H1 (cell line): Measurements from ENCODE around the gene ZNRF3. TPM values are rescaled to one million over a fixed set of nuclear protein-coding genes. Genes with fewer than 3 reads are reported as not detected.

ENCODE experiments used
- CTCF ChIA-PET: fragments of 300-600 bp; sonication (Branson Sonifier 250); formaldehyde crosslinking; loops from one replicate; lab custom pipeline; 2021; ENCODE audit not compliant: partially characterized antibody; lab: Charles Lee
- POLR2A ChIA-PET: fragments of 300-600 bp; sonication (Branson Sonifier 250); formaldehyde crosslinking; loops from one replicate; lab custom pipeline; 2021; ENCODE audit warnings: inconsistent platforms; ENCODE audit not compliant: partially characterized antibody; lab: Charles Lee
- DNase-seq, 2 experiments: peaks; one replicate each; pipeline versions ENCODE4 v3.0.0 to v3.0.0-alpha.2; 2010 to 2022; ENCODE audit warnings: low spot score in 2 of 2, low read depth in 1 of 2, mixed read lengths in 1 of 2
- FAIRE-seq: peaks from 2 replicates; lab custom pipeline; 2011; peaks lifted over from hg19 to GRCh38; lab: Jason Lieb, UNC
- H2AFZ ChIP-seq: 2 replicates; pipeline ENCODE4 v1.8.1; 2012; ENCODE audit warnings: low read length, inconsistent platforms
- H2AK5ac ChIP-seq: 2 replicates; pipeline ENCODE4 v1.6.1; 2013; ENCODE audit warnings: low read depth, low read length
- H2BK120ac ChIP-seq: replicated peaks from 2 replicates; pipeline ENCODE3; 2013; ENCODE audit warnings: low read depth, low read length, inconsistent platforms
- H2BK12ac ChIP-seq: 2 replicates; pipeline ENCODE4 v1.6.1; 2013; ENCODE audit warnings: low read depth, low read length
- H2BK15ac ChIP-seq: 2 replicates; pipeline ENCODE4 v1.6.1; 2013; ENCODE audit warnings: low read length
- H2BK20ac ChIP-seq: 2 replicates; pipeline ENCODE4 v1.6.1; 2013; ENCODE audit warnings: low read length
- H2BK5ac ChIP-seq: 2 replicates; pipeline ENCODE4 v1.6.1; 2013; ENCODE audit warnings: low read depth, low read length
- H3K14ac ChIP-seq: 2 replicates; pipeline ENCODE4 v1.6.1; 2013; ENCODE audit warnings: inconsistent platforms; ENCODE audit not compliant: insufficient read length
- H3K18ac ChIP-seq: 2 replicates; pipeline ENCODE4 v1.6.1; 2013; ENCODE audit warnings: low read length; ENCODE audit errors: extremely low read depth
- H3K23ac ChIP-seq: 2 replicates; pipeline ENCODE4 v1.6.1; 2013; ENCODE audit warnings: inconsistent platforms; ENCODE audit not compliant: insufficient read length
- H3K23me2 ChIP-seq: 2 replicates; pipeline ENCODE4 v1.6.1; 2013; ENCODE audit warnings: low read depth, low read length
- H3K27ac ChIP-seq: 2 replicates; pipeline ENCODE4 v1.6.1; 2011; ENCODE audit warnings: low read depth, low read length, inconsistent platforms
- H3K27me3 ChIP-seq, 4 experiments: replicated peaks in 1 of 4; 1 replicate in 1 of 4; 2 replicates in 3 of 4; pipeline versions ENCODE4 v1.6.1 to v1.8.1; 2011 to 2013; ENCODE audit warnings: low read length in 3 of 4, mild to moderate bottlenecking in 3 of 4, inconsistent platforms in 2 of 4, mixed read lengths in 2 of 4, moderate library complexity in 1 of 4; ENCODE audit not compliant: control insufficient read depth in 3 of 4, insufficient read depth in 3 of 4; ENCODE audit errors: extremely low read depth in 1 of 4
- H3K36me3 ChIP-seq, 4 experiments: 2 replicates each; pipeline versions ENCODE4 v1.6.1 to v1.8.1; 2011 to 2013; ENCODE audit warnings: mild to moderate bottlenecking in 4 of 4, low read length in 3 of 4, moderate library complexity in 2 of 4, control low read depth in 1 of 4, inconsistent platforms in 1 of 4; ENCODE audit not compliant: insufficient read depth in 4 of 4, control insufficient read depth in 2 of 4
- H3K4ac ChIP-seq: replicated peaks from 2 replicates; pipeline ENCODE3; 2013; ENCODE audit warnings: low read length, low read depth, mixed read lengths, inconsistent platforms; ENCODE audit not compliant: insufficient read length
- H3K4me1 ChIP-seq, 4 experiments: replicated peaks in 1 of 4; 1 replicate in 1 of 4; 2 replicates in 3 of 4; pipeline versions ENCODE4 v1.6.1 to v1.8.1; 2011 to 2013; ENCODE audit warnings: low read length in 3 of 4, inconsistent platforms in 2 of 4, mixed read lengths in 1 of 4; ENCODE audit not compliant: insufficient read depth in 4 of 4, control insufficient read depth in 3 of 4
- H3K4me2 ChIP-seq, 2 experiments: 2 replicates each; pipeline versions ENCODE4 v1.6.1 to v1.8.1; 2011 to 2013; ENCODE audit warnings: low read depth in 2 of 2, low read length in 2 of 2, control low read depth in 1 of 2, inconsistent platforms in 1 of 2, mild to moderate bottlenecking in 1 of 2; ENCODE audit not compliant: insufficient read depth in 1 of 2
- H3K4me3 ChIP-seq, 4 experiments: fragments of 200-600, 300-600 bp in 1 of 4; sonication (generic), shearing (Covaris generic), sonication (Bioruptor Twin) in 1 of 4; 2 replicates each; pipeline versions ENCODE4 v1.5.1 to v1.8.1; 2011 to 2016; ENCODE audit warnings: low read length in 4 of 4, low read depth in 3 of 4, control low read depth in 2 of 4, inconsistent platforms in 2 of 4, mild to moderate bottlenecking in 2 of 4, mixed read lengths in 1 of 4, moderate library complexity in 1 of 4; ENCODE audit not compliant: insufficient read depth in 2 of 4; ENCODE audit errors: extremely low read depth in 1 of 4
- H3K56ac ChIP-seq: replicated peaks from 2 replicates; pipeline ENCODE3; 2013; ENCODE audit warnings: low read depth, mild to moderate bottlenecking, mixed read lengths, low read length, inconsistent platforms; ENCODE audit not compliant: insufficient read length
- H3K79me1 ChIP-seq: 2 replicates; pipeline ENCODE4 v1.6.1; 2013; ENCODE audit warnings: low read depth, low read length, control low read depth
- H3K79me2 ChIP-seq, 2 experiments: 2 replicates each; pipeline versions ENCODE4 v1.6.1 to v1.8.1; 2012 to 2013; ENCODE audit warnings: low read length in 2 of 2, mild to moderate bottlenecking in 2 of 2, inconsistent platforms in 1 of 2; ENCODE audit not compliant: insufficient read depth in 2 of 2, control insufficient read depth in 1 of 2
- H3K9ac ChIP-seq, 4 experiments: replicated peaks in 1 of 4; 1 replicate in 1 of 4; 2 replicates in 3 of 4; pipeline versions ENCODE4 v1.6.1 to v1.8.1; 2011 to 2013; ENCODE audit warnings: low read depth in 3 of 4, low read length in 3 of 4, control low read depth in 2 of 4, mild to moderate bottlenecking in 2 of 4, moderate library complexity in 2 of 4, inconsistent platforms in 1 of 4; ENCODE audit errors: extremely low read depth in 1 of 4
- H3K9me3 ChIP-seq, 2 experiments: 2 replicates each; pipeline versions ENCODE4 v1.6.1 to v1.8.1; 2012 to 2013; ENCODE audit warnings: mild to moderate bottlenecking in 2 of 2, moderate library complexity in 2 of 2, control low read depth in 1 of 2, inconsistent platforms in 1 of 2, low read depth in 1 of 2, low read length in 1 of 2, mixed read lengths in 1 of 2; ENCODE audit not compliant: insufficient read depth in 2 of 2
- H4K20me1 ChIP-seq, 2 experiments: replicated peaks in 1 of 2; 2 replicates each; pipeline versions ENCODE3 to v1.8.1; 2011 to 2013; ENCODE audit warnings: inconsistent platforms in 2 of 2, low read length in 2 of 2, mild to moderate bottlenecking in 1 of 2; ENCODE audit not compliant: insufficient read depth in 2 of 2, control insufficient read depth in 1 of 2
- H4K5ac ChIP-seq: 2 replicates; pipeline ENCODE4 v1.6.1; 2013; ENCODE audit warnings: low read length, low read depth, mixed read lengths, inconsistent platforms; ENCODE audit not compliant: insufficient read length
- H4K8ac ChIP-seq: 2 replicates; pipeline ENCODE4 v1.8.0; 2013; ENCODE audit warnings: mild to moderate bottlenecking, moderate library complexity, low read length, inconsistent platforms; ENCODE audit not compliant: insufficient read depth; ENCODE audit errors: extremely low read depth
- H4K91ac ChIP-seq: replicated peaks from 2 replicates; pipeline ENCODE3; 2013; ENCODE audit warnings: low read length, mixed read lengths, inconsistent platforms; ENCODE audit not compliant: insufficient read length
- ATF3 ChIP-seq: IDR thresholded peaks from 2 replicates; pipeline ENCODE4 v1.6.1; 2011; ENCODE audit warnings: low read depth, mild to moderate bottlenecking, low read length; ENCODE audit not compliant: insufficient read depth
- CHD1 ChIP-seq: IDR thresholded peaks from 2 replicates; pipeline ENCODE4 v1.6.1; 2012; ENCODE audit warnings: low read depth, low read length, improper control_type of control experiment
- CHD2 ChIP-seq: IDR thresholded peaks from 2 replicates; pipeline ENCODE4 v1.6.1; 2012; ENCODE audit warnings: low read length, improper control_type of control experiment
- EP300 ChIP-seq, 2 experiments: IDR thresholded peaks; 1 replicate in 1 of 2; 2 replicates in 1 of 2; pipeline ENCODE4 v1.6.1; 2011 to 2012; ENCODE audit warnings: low read depth in 2 of 2, low read length in 2 of 2, mild to moderate bottlenecking in 2 of 2, borderline replicate concordance in 1 of 2, inconsistent platforms in 1 of 2, moderate library complexity in 1 of 2
- HDAC2 ChIP-seq, 2 experiments: fragments of 300-600 bp in 1 of 2; sonication (generic) in 1 of 2; IDR thresholded peaks; 2 replicates each; pipeline ENCODE4 v1.6.1; 2011 to 2012; ENCODE audit warnings: low read depth in 2 of 2, low read length in 2 of 2, mild to moderate bottlenecking in 2 of 2, moderate library complexity in 2 of 2, borderline replicate concordance in 1 of 2, inconsistent platforms in 1 of 2
- JUN ChIP-seq: IDR thresholded peaks from 2 replicates; pipeline ENCODE4 v1.6.1; 2011; ENCODE audit warnings: low read depth, mild to moderate bottlenecking, improper control_type of control experiment, low read length
- KDM1A ChIP-seq: fragments of 200-600, 300-600 bp; sonication (generic); IDR thresholded peaks from 2 replicates; pipeline ENCODE4 v1.7.1; 2016; ENCODE audit warnings: mild to moderate bottlenecking, low read length, borderline replicate concordance
- KDM4A ChIP-seq: IDR thresholded peaks from one replicate; pipeline ENCODE4 v1.7.1; 2012; ENCODE audit warnings: low read depth, mild to moderate bottlenecking, moderate library complexity, low read length, inconsistent platforms; ENCODE audit not compliant: severe bottlenecking
- KDM5A ChIP-seq: fragments of 200-600 bp; IDR thresholded peaks from 2 replicates; pipeline ENCODE4 v1.7.1; 2012; ENCODE audit warnings: mild to moderate bottlenecking, low read length, inconsistent platforms, mixed read lengths
- NRF1 ChIP-seq: IDR thresholded peaks from 2 replicates; pipeline ENCODE4 v1.6.1; 2011; ENCODE audit warnings: mild to moderate bottlenecking, low read depth, low read length, improper control_type of control experiment
- SP1 ChIP-seq: IDR thresholded peaks from 2 replicates; pipeline ENCODE4 v1.6.1; 2011; ENCODE audit warnings: low read depth, low read length
- WGBS, 2 experiments: shearing (Covaris generic) in 1 of 2; methylation state at CpG; one replicate each; pipeline versions ENCODE4 v1.1.6 to v1.1.7; 2013 to 2015; ENCODE audit warnings: low lambda C conversion rate in 2 of 2, mixed read lengths in 2 of 2, inconsistent platforms in 1 of 2, low coverage in 1 of 2, missing lambda C conversion rate in 1 of 2; ENCODE audit not compliant: insufficient replicate concordance in 2 of 2, insufficient coverage in 1 of 2, insufficient read length in 1 of 2; ENCODE audit errors: extremely low coverage in 1 of 2, missing lambda C conversion rate in 1 of 2; 5-methylcytosine and 5-hydroxymethylcytosine counted together
- polyA plus RNA-seq, 7 experiments: library from polyadenylated mRNA; depleted of rRNA in 3 of 7; stranded (reverse) in 5 of 7; unstranded in 2 of 7; fragments of >200 nt in 5 of 7; fragments of 200-250 nt in 2 of 7; gene quantifications; 1 replicate in 5 of 7; 2 replicates in 1 of 7; 4 replicates in 1 of 7; pipeline versions ENCODE4 v1.2.1 to v1.2.3, GENCODE V29; 2011 to 2013; ENCODE audit warnings: missing spikeins in 2 of 7, mixed read lengths in 2 of 7
- total RNA-seq: library from RNA; stranded (reverse); fragmentation: NEBNext Ultra II Directional; extraction: Animal tissue kit (Norgen Biotek cat#: 25700); gene quantifications from 2 replicates; pipeline ENCODE4 v1.2.1, GENCODE V29; 2021

ZNRF3 gene
- total and polyA plus RNA-seq, 2 of the 8 experiments (the other 6 are each of a cell fraction or from before 2014, with no cell fraction given): 14.1 to 21.7 TPM

DNA sequence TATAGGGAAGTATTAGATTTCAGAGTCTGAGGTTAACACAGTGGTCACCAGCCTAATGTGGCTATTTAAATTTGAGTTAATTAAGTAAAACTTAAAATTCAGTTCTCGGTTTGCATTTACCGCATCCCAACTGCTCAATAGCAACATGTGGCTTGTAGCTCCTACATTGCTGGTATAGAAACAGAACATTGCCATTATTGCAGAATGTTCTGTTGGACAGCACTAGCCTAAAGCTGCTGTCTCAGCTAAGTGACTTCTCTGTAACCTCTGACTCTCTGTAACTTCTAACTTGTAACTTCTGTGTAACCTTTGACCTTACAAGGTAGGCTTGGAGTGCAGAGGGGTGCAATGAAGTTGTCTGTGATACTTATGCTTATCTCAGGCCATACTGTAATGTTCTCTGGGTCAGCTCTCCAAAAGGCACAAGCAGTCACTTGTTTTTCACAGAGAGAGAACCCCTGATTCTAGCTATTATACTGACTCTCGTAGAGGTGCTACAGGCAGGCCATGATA is 78.7 kb downstream of the ZNRF3 start:
- Histone ChIP-seq H3K4ac (no peak overlapping the region), H4K91ac (no peak overlapping the region), H4K5ac (no peak overlapping the region), H3K23ac (no peak overlapping the region), H2BK12ac (no peak overlapping the region), H4K20me1 (peaks cover 8 to 11% of the 10 kb centered on the region in 2 experiments), H3K56ac (no peak overlapping the region), H3K27ac (no peak overlapping the region), H3K9me3 (no peaks in the 10 kb centered on the region), H3K36me3 (no peaks in the 10 kb centered on the region; a peak in 1 of 8 replicates), H3K14ac (no peak overlapping the region), H3K9ac (no peak overlapping the region), H2AK5ac (no peak overlapping the region), H3K4me2 (no peak overlapping the region), H3K27me3 (no peaks in the 10 kb centered on the region), H3K4me1 (peaks cover 2 to 21% (median 5%) of the 10 kb centered on the region in 4 experiments), H3K18ac (no peak overlapping the region), H3K4me3 (no peak overlapping the region), H2BK5ac (no peak overlapping the region), H3K79me2 (peaks cover 0 to 86% of the 10 kb centered on the region in 2 experiments; a peak in 2 of 4 replicates), H2BK120ac (no peak overlapping the region), H2BK15ac (no peak overlapping the region), H2BK20ac (no peak overlapping the region), H3K23me2 (no peaks in the 10 kb centered on the region), H2AFZ (no peak overlapping the region), H4K8ac (no peak overlapping the region), H3K79me1 (peaks cover 14% of the 10 kb centered on the region)
- ChIA-PET POLR2A (interaction anchor here (1.4 to 3.2 kb wide), 2 partner anchors 8 to 14 kb away, joined by 3 to 14 read pairs; no protein-coding TSS in a partner anchor), CTCF (interaction anchor here (0.6 to 2.1 kb wide), 5 partner anchors 10 to 79 kb away, joined by 3 to 8 read pairs (median 3); no protein-coding TSS in a partner anchor)
- WGBS, 2 experiments: 88% methylated on average over 3 of the region's 3 CpGs; no CpG with 5 or more reads in 1 of the 2 experiments
- TF ChIP-seq CHD2 (no peak), KDM1A (no peak), JUN (no peak), SP1 (no peak), EP300 (IDR thresholded peaks at IDR 0.05; ENCODE audit: borderline replicate concordance in 1 of 2, low read depth in 2 of 2, low read length in 2 of 2) (no peak), ATF3 (no peak), HDAC2 (IDR thresholded peaks at IDR 0.05; ENCODE audit: borderline replicate concordance in 1 of 2, low read depth in 2 of 2, low read length in 2 of 2) (no peak), KDM4A (no peak), CHD1 (no peak), NRF1 (no peak), KDM5A (no peak)
- FAIRE-seq: no peak
- no peak for DNase-seq
